ENCODE results near the gene CLDN14.

Gene CLDN14

DNA sequence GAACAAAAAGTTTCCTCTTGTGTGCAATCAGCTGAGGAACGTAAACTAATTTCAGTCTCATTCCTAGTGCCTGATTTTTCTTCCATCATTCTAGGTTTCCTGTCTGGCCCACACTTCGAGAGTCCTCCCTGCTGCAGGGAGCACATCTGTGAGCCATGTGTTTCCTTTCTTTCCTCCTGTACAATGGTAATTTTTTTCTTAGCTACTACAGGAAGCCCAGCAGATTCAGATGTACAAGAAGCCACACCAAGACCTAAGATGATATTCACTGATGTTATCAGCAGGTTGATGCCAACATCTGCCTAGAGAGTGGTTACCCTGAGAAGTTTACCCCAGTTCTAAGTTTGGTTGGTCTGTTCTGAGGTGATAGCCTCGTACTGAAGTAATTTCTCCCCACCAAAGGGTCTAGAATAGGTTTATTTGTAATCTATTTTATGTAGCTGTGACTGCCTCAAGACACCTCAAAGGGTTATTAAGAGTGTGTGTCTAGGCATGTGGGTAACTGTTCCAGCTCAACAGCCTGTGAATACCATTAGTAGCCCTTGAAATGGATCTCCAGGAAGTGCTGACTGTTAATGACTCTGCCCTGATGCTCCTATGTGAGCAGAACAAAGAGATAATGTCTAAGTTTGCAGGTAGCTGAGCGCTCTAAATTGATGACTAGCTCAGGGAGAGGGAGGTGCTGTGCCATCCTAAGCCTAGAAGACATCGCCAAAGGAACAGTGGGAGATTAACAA, 31.7 kb upstream of the CLDN14 start:
- H3K27me3 ChIP-seq = peaks cover 7% of the 10 kb centered on the region
- no peaks in the 10 kb centered on the region for H3K36me3 ChIP-seq
- no peak overlapping the region for H3K4me3 ChIP-seq (ENCODE audit: low read depth, low read length)
- H3K9me3 ChIP-seq = no peaks in the 10 kb centered on the region
- TF ChIP-seq, protein P1, sequence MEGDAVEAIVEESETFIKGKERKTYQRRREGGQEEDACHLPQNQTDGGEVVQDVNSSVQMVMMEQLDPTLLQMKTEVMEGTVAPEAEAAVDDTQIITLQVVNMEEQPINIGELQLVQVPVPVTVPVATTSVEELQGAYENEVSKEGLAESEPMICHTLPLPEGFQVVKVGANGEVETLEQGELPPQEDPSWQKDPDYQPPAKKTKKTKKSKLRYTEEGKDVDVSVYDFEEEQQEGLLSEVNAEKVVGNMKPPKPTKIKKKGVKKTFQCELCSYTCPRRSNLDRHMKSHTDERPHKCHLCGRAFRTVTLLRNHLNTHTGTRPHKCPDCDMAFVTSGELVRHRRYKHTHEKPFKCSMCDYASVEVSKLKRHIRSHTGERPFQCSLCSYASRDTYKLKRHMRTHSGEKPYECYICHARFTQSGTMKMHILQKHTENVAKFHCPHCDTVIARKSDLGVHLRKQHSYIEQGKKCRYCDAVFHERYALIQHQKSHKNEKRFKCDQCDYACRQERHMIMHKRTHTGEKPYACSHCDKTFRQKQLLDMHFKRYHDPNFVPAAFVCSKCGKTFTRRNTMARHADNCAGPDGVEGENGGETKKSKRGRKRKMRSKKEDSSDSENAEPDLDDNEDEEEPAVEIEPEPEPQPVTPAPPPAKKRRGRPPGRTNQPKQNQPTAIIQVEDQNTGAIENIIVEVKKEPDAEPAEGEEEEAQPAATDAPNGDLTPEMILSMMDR (IDR thresholded peaks at IDR 0.05; ENCODE audit: low read depth, low read length) = no peak
- no peaks in the 10 kb centered on the region for H3K4me1 ChIP-seq
- no peak for DNase-seq

GRCh38 chr21:36510911-36511310, 31.0 kb upstream of the CLDN14 start:
- Histone ChIP-seq H3K4me1 (no peaks in the 10 kb centered on the region), H3K27me3 (peaks cover 7% of the 10 kb centered on the region), H3K9me3 (no peaks in the 10 kb centered on the region), H3K36me3 (no peaks in the 10 kb centered on the region), H3K4me3 (ENCODE audit: low read depth, low read length) (no peak overlapping the region)
- no peak for DNase-seq
- TF ChIP-seq, protein P1 (IDR thresholded peaks at IDR 0.05; ENCODE audit: low read depth, low read length) = no peak

DNA sequence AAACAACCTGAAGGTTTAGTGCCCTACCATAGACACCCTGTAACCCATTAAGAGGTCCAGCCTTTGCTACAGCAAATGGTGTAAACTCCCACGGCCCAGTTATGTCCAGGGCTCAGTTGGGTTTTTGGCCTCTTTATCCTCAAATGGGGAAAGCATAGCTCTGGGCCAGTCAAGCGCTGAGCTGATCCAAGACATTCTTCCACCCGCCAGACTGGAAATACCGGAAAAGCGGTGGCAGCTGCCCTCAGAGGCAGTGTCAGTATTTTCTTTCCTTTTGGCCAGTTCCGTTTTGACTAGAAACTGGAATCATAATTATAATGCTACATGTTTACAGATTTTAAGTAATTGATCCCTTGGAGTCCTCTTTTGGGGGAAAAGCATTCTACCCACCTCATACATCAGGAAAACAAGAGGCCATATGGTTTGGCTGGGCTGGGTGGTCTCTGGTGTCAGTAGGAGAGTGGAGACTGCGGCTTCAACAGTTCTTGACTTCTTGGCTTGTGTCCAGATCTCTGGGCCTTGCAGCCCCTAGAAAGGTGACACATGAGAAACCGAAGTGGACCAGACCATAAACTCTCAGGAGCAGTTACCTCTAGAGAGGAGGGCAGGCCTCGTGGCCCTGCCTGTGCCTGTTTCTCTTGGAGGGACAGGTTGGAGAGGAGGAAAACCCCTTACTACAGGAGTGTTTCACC, 30.2 kb upstream of the CLDN14 start:
- Histone ChIP-seq H3K4me1 (no peaks in the 10 kb centered on the region), H3K9me3 (no peaks in the 10 kb centered on the region), H3K36me3 (no peaks in the 10 kb centered on the region), H3K27me3 (peaks cover 12% of the 10 kb centered on the region), H3K4me3 (ENCODE audit: low read depth, low read length) (no peak overlapping the region)
- DNase-seq = no peak
- TF ChIP-seq, protein P1 (IDR thresholded peaks at IDR 0.05; ENCODE audit: low read depth, low read length) = no peak

DNA sequence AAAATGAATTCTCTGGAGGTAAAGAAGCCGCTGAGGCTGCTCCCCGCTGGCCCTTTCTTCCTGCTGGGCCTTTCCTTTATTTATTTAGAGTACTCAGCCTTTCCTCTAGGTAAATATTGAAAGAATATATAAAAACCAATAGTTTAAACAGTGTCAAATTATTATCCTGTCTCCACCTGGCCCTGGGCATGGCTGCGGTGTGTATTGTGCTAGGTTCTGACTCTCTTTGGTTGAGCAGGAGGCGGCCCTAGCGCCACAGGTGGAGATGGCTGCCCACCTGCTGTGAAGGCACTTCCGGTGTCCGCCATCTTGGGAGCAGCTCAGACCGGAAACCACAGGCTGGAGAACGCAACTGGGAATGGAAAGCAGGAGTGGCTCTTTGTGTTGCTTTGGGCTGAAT, 29.0 kb upstream of the CLDN14 start:
- Histone ChIP-seq H3K27me3 (peaks cover 16% of the 10 kb centered on the region), H3K4me1 (no peaks in the 10 kb centered on the region), H3K9me3 (no peaks in the 10 kb centered on the region), H3K36me3 (no peaks in the 10 kb centered on the region), H3K4me3 (ENCODE audit: low read depth, low read length) (no peak overlapping the region)
- TF ChIP-seq, protein P1 (IDR thresholded peaks at IDR 0.05; ENCODE audit: low read depth, low read length) = no peak
- no peak for DNase-seq

- no peaks in the 10 kb centered on the region for H3K36me3 ChIP-seq
- peaks cover 16% of the 10 kb centered on the region for H3K27me3 ChIP-seq
- H3K4me3 ChIP-seq (ENCODE audit: low read depth, low read length) = no peak overlapping the region
- no peaks in the 10 kb centered on the region for H3K4me1 ChIP-seq
- no peak for DNase-seq
- TF ChIP-seq, protein P1 (IDR thresholded peaks at IDR 0.05; ENCODE audit: low read depth, low read length) = no peak
- no peaks in the 10 kb centered on the region for H3K9me3 ChIP-seq
Measured at GRCh38 chr21:36507397-36508018, 27.6 kb upstream of the CLDN14 start.

DNA sequence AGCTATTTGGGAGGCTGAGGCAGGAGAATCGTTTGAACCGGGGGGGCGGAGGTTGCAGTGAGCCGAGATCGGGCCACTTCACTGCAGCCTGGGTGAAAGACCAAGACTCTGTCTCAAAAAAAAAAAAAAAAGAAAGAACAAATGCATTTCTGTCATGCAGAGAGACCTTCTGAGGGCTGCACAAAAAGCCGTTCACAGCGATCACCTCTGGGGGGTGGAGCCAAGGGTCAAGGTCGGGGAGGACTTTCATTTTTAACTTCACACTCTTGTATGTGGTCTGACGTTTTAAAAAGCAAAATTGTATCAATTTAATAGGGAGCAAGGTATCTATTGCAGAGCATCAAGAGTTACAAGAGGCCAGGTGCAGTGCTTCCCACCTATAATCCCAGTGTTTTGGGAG, 26.6 kb upstream of the CLDN14 start:
- TF ChIP-seq, protein P1 (IDR thresholded peaks at IDR 0.05; ENCODE audit: low read depth, low read length) = no peak
- no peaks in the 10 kb centered on the region for H3K9me3 ChIP-seq
- no peaks in the 10 kb centered on the region for H3K36me3 ChIP-seq
- H3K27me3 ChIP-seq = peaks cover 16% of the 10 kb centered on the region
- H3K4me1 ChIP-seq = no peaks in the 10 kb centered on the region
- no peak for DNase-seq
- H3K4me3 ChIP-seq (ENCODE audit: low read depth, low read length) = no peak overlapping the region

Data from BE2C (cell line).